ENCODE results near the gene RSPH10B2. TPM values are rescaled to one million over a fixed set of nuclear protein-coding genes. Genes with fewer than 3 reads are reported as not detected.
"Not testable (repeated sequence)": the region's sequence is repeated elsewhere in the genome, so short reads cannot be mapped to it uniquely, and the experiment has no call there.

The RSPH10B2 gene
- total RNA-seq, 2 donors from 2014 or later, result 0.42 to 0.75 TPM

- Histone ChIP-seq H3K27me3 (ENCODE audit: control insufficient read depth, insufficient read depth, low read length, poor library complexity, severe bottlenecking) (peaks cover 4% of the 10 kb centered on the region), H3K4me3 (ENCODE audit: low read length) (no peak overlapping the region), H3K27ac (ENCODE audit: low read depth, low read length) (no peak overlapping the region), H3K36me3 (ENCODE audit: control insufficient read depth, insufficient read depth, low read length) (no peaks in the 10 kb centered on the region), H3K9me3 (ENCODE audit: control insufficient read depth, low read length) (no peaks in the 10 kb centered on the region), H3K9ac (ENCODE audit: extremely low read depth, low read length, poor library complexity, severe bottlenecking) (no peak overlapping the region), H3K4me1 (ENCODE audit: control insufficient read depth, insufficient read depth, low read length) (no peaks in the 10 kb centered on the region)
- Mint-ChIP-seq H3K4me3 (no peak overlapping the region), H3K9me3 (peaks cover under 1% of the 10 kb centered on the region), H3K4me1 (no peaks in the 10 kb centered on the region), H3K27me3 (ENCODE audit: insufficient read depth) (peaks cover 28% of the 10 kb centered on the region), H3K27ac (no peak overlapping the region), H3K36me3 (ENCODE audit: low read depth) (no peaks in the 10 kb centered on the region)
- WGBS, 2 experiments (ENCODE audit: insufficient coverage in 1 of 2, insufficient read length in 1 of 2), result 88 to 90% methylated on average over 5 to 7 of the region's 7 CpGs
- no peak for DNase-seq
- no peak for TF ChIP-seq CTCF (conservative IDR thresholded peaks at IDR 0.05)
These were observed 77.3 kb downstream of the RSPH10B2 start for GRCh38 chr7:6831018-6831725.

- H3K9me3 ChIP-seq (ENCODE audit: control insufficient read depth, low read length), result no peaks in the 10 kb centered on the region
- H3K27ac ChIP-seq (ENCODE audit: low read depth, low read length), result no peak overlapping the region
- no peak overlapping the region for H3K27ac Mint-ChIP-seq
- no peaks in the 10 kb centered on the region for H3K36me3 ChIP-seq (ENCODE audit: control insufficient read depth, insufficient read depth, low read length)
- no peaks in the 10 kb centered on the region for H3K4me1 ChIP-seq (ENCODE audit: control insufficient read depth, insufficient read depth, low read length)
- H3K27me3 Mint-ChIP-seq (ENCODE audit: insufficient read depth), result peaks cover 28% of the 10 kb centered on the region
- H3K4me1 Mint-ChIP-seq, result no peaks in the 10 kb centered on the region
- H3K27me3 ChIP-seq (ENCODE audit: control insufficient read depth, insufficient read depth, low read length, poor library complexity, severe bottlenecking), result peaks cover 4% of the 10 kb centered on the region
- no peaks in the 10 kb centered on the region for H3K36me3 Mint-ChIP-seq (ENCODE audit: low read depth)
- no peak overlapping the region for H3K4me3 Mint-ChIP-seq
- no peaks in the 10 kb centered on the region for H3K9me3 Mint-ChIP-seq
- TF ChIP-seq CTCF (conservative IDR thresholded peaks at IDR 0.05), result no peak
- 93 to 94% methylated on average over 2 to 6 of the region's 6 CpGs for WGBS, 2 experiments (ENCODE audit: insufficient coverage in 1 of 2, insufficient read length in 1 of 2)
- no peak overlapping the region for H3K9ac ChIP-seq (ENCODE audit: extremely low read depth, low read length, poor library complexity, severe bottlenecking)
- DNase-seq, result no peak
- no peak overlapping the region for H3K4me3 ChIP-seq (ENCODE audit: low read length)
These were observed 79.7 kb downstream of the RSPH10B2 start for GRCh38 chr7:6833636-6834035.

GRCh38 chr7:6835521-6835920 is 81.6 kb downstream of the RSPH10B2 start:
- not testable (repeated sequence) for H3K4me3 ChIP-seq (ENCODE audit: low read length); H3K4me1 Mint-ChIP-seq; H3K9me3 ChIP-seq (ENCODE audit: control insufficient read depth, low read length); H3K4me1 ChIP-seq (ENCODE audit: control insufficient read depth, insufficient read depth, low read length); H3K27ac Mint-ChIP-seq; H3K27ac ChIP-seq (ENCODE audit: low read depth, low read length); H3K9ac ChIP-seq (ENCODE audit: extremely low read depth, low read length, poor library complexity, severe bottlenecking); H3K27me3 ChIP-seq (ENCODE audit: control insufficient read depth, insufficient read depth, low read length, poor library complexity, severe bottlenecking); H3K36me3 ChIP-seq (ENCODE audit: control insufficient read depth, insufficient read depth, low read length); DNase-seq; H3K36me3 Mint-ChIP-seq (ENCODE audit: low read depth); H3K4me3 Mint-ChIP-seq; H3K9me3 Mint-ChIP-seq
- peaks cover 21% of the 10 kb centered on the region for H3K27me3 Mint-ChIP-seq (ENCODE audit: insufficient read depth)
- WGBS, 2 experiments (ENCODE audit: insufficient coverage in 1 of 2, insufficient read length in 1 of 2), result 66 to 94% methylated on average over 2 to 3 of the region's 3 CpGs

GRCh38 chr7:6837081-6837480 is 83.2 kb downstream of the RSPH10B2 start:
- not testable (repeated sequence) for H3K36me3 Mint-ChIP-seq (ENCODE audit: low read depth); H3K4me3 Mint-ChIP-seq; H3K36me3 ChIP-seq (ENCODE audit: control insufficient read depth, insufficient read depth, low read length); H3K9me3 Mint-ChIP-seq; DNase-seq; H3K9ac ChIP-seq (ENCODE audit: extremely low read depth, low read length, poor library complexity, severe bottlenecking); H3K27me3 ChIP-seq (ENCODE audit: control insufficient read depth, insufficient read depth, low read length, poor library complexity, severe bottlenecking); H3K9me3 ChIP-seq (ENCODE audit: control insufficient read depth, low read length); H3K4me3 ChIP-seq (ENCODE audit: low read length); H3K4me1 ChIP-seq (ENCODE audit: control insufficient read depth, insufficient read depth, low read length); H3K27ac ChIP-seq (ENCODE audit: low read depth, low read length); H3K4me1 Mint-ChIP-seq; H3K27ac Mint-ChIP-seq
- WGBS, 2 experiments (ENCODE audit: insufficient coverage in 1 of 2, insufficient read length in 1 of 2), result 91 to 96% methylated on average over 9 to 10 of the region's 10 CpGs
- H3K27me3 Mint-ChIP-seq (ENCODE audit: insufficient read depth), result peaks cover 13% of the 10 kb centered on the region

- not testable (repeated sequence) for H3K27ac ChIP-seq (ENCODE audit: low read depth, low read length); H3K27me3 ChIP-seq (ENCODE audit: control insufficient read depth, insufficient read depth, low read length, poor library complexity, severe bottlenecking); H3K36me3 ChIP-seq (ENCODE audit: control insufficient read depth, insufficient read depth, low read length); H3K9me3 Mint-ChIP-seq; H3K4me1 ChIP-seq (ENCODE audit: control insufficient read depth, insufficient read depth, low read length); H3K4me3 Mint-ChIP-seq; H3K9ac ChIP-seq (ENCODE audit: extremely low read depth, low read length, poor library complexity, severe bottlenecking); H3K36me3 Mint-ChIP-seq (ENCODE audit: low read depth); H3K27me3 Mint-ChIP-seq (ENCODE audit: insufficient read depth); H3K4me3 ChIP-seq (ENCODE audit: low read length); H3K9me3 ChIP-seq (ENCODE audit: control insufficient read depth, low read length); DNase-seq; H3K27ac Mint-ChIP-seq
- H3K4me1 Mint-ChIP-seq, result peaks cover 14% of the 10 kb centered on the region
- 89 to 93% methylated on average over 16 to 20 of the region's 20 CpGs for WGBS, 2 experiments (ENCODE audit: insufficient coverage in 1 of 2, insufficient read length in 1 of 2)
These were observed 88.5 kb downstream of the RSPH10B2 start for GRCh38 chr7:6842278-6842921.
